NCI-H1436 (cell line): ENCODE data around the gene SH3GL1.
"Not testable (repeated sequence)": the region's sequence is repeated elsewhere in the genome, so short reads cannot be mapped to it uniquely, and the experiment has no call there.

ENCODE experiments used
- DNase-seq: peaks from one replicate; lab custom pipeline; 2025; lab: John Stamatoyannopoulos, UW

The SH3GL1 gene

DNA sequence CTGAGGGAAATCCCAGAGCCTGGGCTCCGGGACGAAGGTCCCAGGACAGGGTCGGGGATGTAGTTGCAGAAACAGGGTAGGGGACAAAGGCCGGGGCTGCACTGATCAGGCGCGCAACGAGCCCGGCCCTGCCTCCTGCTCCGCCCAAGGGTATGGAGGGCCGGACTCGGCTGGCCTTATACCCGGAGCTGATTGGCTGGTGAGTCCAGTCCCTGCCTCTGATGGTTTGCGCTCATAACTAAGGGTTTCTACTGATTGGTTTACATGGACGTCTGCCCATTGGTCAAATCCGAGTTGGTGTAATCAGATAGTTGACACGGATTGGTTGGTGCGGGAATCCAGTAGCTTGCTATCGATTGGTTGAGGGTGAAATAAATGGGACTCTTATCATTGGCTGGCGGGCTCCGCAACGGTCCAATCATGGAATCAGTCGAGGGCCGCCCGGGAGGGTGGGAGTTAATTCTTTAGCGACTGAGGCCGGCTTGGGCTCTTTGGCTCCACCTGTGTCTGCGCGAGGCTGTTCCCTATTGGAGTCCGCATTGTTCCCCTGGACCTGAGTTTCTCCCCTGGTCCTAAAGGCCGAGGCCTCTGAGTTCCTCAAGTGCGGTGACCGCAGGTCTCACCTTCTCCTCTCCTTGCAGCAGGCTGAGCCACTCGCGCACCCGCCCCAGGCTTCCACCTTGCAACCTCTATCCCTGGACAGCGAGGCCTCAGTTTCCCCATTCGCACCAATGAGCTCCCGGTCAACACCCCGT, 57.6 kb downstream of the SH3GL1 start:
- DNase-seq = peak; percentile 99

DNA sequence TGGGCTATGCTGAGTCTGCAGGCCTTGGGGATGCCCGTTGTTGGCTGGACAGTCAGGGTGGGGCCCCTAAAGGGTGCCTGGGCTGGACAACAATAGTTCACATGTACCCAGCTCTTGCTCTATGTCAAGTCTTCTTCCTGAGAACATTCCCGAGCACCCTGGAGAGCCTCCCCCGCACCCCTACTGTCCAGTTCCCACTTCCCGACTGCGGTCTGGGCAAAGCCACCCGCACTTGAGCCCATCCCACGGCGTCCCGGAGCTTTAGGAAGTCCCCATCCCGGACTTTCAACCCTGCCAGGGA, 58.1 kb downstream of the SH3GL1 start:
- DNase-seq = no peak

DNA sequence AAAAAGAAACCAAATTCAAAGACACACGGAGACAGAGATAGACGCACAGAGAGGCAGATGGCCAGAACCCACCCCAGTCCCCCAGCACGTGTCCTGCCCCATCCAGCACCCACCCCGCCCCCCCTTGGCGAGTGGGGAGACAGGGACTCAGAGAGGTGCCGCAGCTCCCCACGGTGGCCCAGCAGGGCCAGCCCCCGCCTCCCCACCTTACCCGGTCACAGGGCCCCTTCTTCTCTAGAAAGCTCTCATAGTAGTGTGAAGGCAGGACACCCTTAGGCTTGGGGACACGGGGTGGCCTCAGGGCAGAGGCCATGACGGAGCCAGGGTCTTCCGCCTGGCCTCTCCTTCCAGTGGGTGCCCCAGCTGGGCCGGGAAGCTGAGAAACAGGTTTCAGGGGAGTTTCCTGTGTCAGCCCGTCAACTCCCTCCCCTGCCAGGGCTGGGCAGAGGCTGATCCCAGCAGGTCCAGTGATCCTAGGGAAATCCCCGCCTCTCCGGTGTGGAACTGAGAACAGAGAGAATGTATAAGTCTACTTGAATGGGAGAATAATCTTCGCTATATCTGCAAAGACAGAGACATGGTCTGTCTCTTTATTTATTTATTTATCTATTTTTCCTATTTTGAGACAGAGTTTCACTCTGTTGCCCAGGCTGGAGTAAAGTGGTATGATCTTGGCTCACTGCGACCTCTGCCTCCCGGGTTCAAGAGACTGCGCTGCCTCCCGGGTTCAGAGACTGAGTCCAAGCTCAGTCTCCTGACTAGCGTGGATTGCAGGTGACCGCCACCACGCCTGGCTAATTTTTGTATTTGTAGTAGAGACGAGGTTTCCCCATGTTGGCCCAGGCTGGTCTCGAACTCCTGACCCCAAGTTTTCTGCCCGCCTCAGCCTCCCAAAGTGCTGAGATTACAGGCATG, 61.6 kb downstream of the SH3GL1 start, which contains the start of gene STAP2:
STAP2 (minus strand) TSS at position 387 of the 915 bp plus-strand sequence; CDS start at position 313, 74 bp downstream.
- DNase-seq = no peak

DNA sequence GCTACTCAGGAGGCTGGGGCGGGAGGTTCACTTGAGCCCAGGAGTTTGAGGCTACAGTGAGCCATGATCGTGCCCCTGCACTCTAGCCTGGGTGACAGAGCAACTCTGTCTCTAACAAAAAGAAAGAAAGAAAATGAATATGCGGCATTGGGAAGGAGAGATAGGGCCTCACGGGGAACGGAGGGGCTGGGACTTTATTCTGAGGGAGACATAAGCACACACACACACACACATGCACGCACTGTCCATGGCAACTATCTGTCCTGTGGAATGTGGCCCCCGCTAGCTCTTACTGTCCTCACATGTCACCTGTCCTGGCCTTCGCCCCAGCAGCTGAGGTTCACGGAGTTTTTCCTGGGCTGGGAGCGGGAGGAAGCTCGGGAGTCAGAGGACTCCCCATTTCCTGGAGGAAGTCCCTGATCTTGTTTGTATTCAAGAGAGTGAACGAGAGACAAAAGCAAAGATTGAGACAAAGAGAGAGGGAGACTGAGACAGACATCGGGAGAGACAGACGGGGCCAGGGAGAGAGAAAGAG, 62.4 kb downstream of the SH3GL1 start:
- no peak for DNase-seq

DNA sequence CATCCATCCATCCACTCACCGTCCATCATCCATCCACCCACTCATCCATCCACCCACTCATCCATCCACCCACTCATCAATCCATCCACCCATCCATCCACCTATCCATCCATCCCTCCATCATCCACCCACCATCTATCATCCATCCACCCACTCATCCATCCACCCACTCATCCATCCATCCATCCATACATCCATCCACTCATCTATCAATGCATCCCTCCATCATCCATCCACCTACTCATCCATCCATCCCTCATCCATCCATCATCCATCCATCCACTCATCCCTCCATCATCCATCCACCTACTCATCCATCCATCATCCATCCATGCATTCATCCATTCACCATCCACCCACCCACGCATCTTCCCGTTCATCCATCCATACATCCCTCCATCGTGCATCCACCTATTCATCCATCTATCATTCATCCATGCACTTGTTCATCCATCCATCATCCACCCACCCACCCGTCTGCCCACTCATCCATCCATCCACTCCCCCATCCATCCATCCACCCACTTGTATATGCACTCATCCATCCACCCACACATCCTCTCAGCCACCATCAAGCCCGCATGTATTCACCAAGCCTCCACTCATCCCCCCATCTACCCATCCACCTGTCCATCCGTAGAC, 65.3 kb downstream of the SH3GL1 start:
- DNase-seq = no peak

DNA sequence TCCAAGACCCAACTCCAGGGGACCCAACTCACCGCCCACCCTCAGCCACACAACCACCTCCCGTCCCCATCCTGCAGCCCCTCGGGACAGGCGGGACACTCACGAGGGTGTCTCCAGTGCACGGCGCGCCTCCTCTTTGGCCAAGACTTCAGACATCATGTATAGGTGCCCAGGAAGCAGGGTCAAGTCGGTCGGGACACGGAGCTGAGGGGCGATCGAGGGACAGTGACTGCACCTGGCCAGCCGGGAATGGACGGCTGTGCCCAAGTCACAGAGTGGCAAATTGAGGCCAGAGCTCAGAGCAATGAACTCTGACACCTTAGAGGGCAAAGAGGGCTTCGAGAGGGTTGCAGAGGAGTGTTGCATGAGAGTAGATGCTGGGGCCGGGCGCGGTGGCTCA, 70.5 kb downstream of the SH3GL1 start:
- no peak for DNase-seq

DNA sequence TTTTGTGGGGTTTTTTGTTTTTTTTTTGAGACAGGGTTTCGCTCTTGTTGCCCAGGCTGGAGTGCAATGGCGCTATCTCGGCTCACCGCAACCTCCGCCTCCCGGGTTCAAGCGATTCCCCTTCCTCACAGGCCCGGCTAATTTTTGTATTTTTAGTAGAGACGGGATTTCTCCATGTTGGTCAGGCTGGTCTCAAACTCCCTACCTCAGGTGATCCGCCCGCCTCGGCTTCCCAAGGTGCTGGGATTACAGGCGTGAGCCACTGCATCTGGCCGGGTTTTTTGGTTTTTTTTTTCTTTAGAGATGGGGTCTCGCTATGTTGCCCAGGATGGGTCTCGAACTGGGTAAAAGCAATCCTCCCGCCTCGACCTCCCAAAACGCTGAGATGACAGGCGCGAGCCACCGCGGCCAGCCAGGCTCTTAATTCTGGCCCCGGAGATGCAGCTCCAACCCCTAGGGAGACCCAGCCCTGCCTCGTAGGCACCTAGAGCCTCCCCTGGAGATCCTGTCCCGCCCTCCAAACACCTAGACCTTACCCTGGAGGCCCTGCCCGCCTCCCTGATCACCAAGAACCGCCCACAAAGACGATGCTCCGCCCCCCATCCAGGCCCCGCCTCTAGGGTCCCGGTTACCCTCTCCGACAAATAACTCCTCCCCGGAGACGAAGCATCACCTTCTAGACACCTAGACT, 71.2 kb downstream of the SH3GL1 start:
- DNase-seq = not testable (repeated sequence)

DNA sequence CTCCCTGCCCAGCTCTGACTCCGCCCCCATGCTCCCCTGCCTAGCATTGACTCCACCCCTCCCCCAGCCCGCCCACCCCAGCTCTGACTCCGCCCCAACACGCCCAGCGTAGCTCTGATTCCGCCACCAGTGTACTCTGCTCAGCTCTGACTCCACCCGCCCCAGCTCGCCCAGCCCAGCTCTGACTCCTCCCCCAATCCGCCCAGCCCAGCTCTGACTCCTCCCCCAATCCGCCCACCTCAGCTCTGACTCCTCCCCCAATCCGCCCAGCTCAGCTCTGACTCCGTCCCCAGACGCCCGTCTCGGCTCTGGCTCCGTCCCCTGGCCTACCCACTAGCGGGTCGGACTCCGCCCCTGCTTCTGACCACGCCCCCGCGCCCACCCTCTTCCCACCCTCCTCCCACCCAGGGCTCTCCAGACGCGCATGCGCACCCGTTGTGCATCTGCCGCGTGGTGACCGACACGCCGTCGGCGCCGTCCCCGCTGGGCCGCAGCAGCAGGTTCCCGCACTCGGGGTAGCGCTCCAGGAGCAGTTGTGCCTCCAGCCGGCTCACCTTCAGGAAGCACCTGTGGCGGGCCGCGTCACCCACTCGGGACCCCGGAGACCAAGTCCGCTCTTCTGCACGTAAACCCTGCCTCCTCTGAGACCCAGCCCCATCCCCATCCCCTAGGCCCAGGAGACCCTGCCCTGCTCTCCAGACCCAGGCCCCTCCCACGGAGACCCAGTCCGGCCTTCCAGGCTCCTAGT, 71.9 kb downstream of the SH3GL1 start:
- DNase-seq = peak; percentile 91

DNA sequence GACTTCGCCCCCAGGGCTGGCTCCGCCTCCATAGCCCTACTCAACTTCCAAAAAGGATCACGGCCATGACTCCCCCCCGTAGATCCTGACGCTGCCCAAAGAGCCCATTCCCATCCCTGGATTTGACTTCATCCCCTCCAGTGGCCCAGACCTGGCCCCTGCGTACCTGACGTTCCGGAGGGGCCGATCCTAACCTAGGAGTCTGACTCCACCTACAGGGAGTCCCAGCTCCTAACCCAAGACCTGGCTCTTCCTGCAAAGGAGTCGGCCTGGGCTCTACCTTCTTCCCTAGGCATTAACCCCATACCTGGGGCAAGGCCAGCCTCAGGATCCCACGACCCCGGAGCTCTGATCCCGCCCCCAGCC, 72.5 kb downstream of the SH3GL1 start:
- no peak for DNase-seq

DNA sequence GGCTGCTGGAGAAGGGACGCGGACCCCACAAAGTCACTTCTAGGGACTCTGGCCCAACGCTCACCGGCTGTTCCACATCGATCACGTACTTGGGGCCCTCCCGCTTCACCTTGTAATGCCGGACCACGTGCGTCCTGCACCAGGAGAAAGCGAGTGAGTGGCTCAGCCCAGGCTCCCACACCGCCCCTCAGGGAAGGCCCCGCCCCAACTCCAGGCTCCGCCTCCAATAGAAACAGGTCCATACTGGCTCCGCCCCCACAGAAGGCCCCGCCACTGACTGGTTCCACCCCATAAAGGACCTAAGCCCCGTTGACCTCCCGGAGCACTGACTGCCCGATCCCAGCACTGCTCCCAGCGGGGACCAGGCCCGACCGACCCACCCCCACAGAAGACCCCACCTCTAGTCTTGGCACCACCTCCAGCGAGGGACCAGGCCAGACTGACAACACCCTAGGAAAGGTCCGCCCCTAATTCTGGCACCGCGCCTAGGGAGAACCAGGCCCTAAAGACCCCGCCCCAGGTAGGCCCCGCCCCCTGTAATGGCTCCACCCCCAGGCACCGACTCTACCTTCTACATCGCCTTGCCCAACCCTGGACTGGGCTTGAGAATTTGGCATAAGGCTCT, 73.0 kb downstream of the SH3GL1 start:
- peak; percentile 57 for DNase-seq

DNA sequence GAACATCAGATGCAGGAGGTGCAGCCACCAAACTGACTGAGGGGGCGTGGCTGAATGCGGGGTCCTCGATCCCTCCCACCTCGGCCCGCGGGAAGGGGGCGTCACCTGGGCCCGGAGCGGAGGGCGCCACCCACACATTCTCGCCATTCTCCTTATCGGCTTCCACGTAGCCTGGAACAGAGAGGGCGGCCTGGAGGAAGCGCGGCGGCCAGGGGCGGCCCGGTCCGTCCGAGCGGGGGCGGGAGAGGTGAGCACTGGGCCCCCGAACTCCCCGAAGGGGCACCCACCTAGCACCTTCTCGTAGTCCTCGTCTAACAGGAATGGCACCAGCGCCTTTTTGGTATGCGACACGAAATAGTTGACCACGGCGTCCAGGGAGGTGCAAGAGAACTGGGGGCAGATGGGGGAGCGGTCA, 73.5 kb downstream of the SH3GL1 start:
- no peak for DNase-seq

DNA sequence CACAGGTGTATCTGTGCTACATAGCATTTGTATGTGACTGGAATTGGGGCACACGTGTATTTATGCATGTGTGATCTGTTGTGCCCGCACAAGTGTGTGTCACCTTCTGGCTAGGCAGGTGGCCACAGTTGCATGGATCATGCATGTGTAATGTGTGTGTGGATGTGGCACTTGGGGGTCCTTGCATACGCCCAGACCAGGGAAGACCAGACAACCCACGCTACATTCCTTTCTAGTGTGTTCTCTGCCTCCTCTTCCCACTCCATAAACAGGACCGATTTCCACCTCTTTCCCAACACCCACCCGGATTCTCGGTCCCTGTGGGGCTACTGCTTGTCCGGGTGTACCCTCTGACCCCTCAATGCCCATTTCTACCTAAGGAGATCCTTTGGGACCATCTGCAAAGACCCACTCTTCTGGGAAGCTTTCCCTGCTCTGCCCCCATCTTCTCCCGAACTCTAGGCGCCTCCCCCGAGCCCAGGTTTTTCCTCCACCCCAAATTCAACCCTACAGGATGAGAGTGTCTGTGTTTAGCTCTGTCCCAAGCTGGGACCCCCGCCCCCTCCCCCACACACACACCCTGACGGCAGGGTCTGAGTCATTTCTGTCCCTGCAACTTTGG, 74.0 kb downstream of the SH3GL1 start:
- DNase-seq = no peak

DNA sequence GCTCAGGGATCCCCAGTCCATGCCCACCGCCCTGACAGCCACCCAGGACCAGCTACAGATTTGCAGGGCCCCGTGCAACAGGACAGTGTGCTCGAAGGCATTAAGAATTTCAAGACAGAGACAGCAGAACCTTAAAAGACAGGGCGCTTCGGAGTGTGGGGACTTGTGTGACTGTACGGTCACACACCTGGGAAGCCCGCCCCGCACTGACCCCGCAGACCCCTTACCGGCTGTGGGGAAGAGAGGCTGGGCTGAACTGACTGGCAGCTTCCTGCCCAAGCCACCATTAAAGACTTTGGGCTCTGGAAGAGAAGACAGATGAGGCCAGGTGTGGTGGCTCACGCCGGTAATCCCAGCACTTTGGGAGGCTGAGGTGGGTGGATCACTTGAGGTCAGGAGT, 76.1 kb downstream of the SH3GL1 start:
- DNase-seq = no peak

DNA sequence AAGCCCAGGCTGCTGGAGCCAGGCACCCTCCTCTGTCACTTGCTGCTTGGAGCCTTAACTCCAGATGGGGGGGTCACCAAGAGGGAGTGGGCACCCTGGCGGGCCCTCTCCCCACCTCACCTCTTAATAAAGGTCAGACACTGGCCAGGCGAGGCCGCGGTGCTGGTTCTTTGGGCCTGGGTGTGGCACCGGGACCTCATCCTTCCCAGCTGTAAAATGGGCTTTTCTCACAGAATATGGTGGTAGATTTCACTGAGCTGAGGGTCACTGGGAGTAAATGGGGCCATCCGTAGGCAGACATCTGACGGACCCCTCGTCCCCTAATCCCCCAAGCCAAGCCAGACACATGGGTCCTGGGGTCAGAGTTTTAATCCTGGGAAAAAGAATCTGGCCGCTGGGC, 76.7 kb downstream of the SH3GL1 start:
- DNase-seq = no peak

DNA sequence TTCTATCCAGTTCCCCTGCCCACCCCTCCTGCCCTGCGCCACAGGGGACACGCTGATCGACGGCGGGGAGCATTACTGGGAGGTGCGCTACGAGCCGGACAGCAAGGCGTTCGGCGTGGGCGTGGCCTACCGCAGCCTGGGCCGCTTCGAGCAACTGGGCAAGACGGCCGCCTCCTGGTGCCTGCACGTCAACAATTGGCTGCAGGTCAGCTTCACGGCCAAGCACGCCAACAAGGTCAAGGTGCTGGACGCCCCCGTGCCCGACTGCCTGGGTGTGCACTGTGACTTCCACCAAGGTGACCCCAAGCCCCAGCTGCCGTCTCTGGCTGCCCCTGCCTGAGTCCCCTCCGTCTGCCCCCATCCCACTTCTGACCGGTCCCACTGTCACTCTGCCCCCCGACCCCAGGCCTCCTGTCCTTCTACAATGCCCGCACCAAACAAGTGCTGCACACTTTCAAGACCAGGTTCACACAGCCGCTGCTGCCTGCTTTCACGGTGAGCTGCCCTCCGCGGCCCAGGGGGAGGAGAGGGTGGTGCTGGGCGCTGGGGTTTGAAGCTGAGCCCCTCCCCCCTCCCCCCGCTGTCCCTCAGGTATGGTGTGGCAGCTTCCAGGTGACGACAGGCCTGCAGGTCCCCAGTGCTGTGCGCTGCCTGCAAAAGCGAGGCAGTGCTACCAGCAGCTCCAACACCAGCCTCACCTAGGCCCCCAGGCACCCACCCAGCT, 77.2 kb downstream of the SH3GL1 start:
- no peak for DNase-seq

DNA sequence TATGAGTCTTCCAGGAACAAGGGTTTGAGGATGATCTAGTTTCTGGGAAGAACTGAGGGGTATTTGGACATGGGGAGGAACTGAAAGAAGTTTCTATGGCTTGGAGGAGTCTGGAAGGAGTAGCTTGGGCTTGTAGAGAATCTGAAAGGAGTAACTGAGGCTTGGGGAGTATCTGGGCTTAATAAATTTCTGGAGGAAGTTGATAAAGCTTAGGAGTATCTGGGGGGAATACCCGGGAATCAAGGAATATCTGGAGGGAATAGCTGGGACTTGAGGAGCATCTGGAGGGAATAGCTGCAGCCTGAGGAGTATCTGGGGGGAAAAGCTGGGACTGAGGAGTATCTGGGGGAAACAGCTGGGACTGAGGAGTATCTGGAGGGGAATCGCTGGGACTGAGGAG, 79.9 kb downstream of the SH3GL1 start:
- DNase-seq = no peak

DNA sequence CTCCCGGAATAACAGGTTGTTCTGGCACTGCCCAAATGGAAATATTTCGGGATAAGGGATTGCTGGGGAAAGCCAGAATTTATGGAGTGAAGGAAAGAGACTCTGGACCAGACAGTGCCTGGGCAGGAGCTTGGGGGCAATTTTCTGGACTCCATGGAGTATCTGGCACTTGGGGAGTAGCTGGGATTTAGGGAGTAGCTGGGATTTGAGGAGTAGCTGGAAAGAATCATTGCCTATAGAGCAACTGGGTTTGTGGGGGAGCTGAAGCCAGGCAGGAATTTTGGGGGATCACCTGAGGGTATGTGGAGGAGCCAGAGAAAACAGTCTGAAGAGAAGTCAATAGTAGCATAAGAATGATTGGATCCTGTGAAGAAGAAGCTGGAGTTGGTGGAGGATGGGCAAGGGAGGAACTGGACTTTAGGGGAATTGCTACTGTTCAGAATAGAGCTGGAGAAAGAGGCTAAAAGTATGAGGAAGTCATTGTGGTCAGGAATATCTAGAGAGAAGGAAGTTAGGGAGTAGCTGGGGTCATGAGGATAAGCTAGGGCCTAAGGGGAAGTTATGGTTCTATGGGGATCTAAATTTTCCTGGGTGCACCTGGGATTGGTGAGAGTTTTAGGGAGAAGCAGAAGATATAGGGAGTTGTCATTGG, 81.2 kb downstream of the SH3GL1 start:
- no peak for DNase-seq

DNA sequence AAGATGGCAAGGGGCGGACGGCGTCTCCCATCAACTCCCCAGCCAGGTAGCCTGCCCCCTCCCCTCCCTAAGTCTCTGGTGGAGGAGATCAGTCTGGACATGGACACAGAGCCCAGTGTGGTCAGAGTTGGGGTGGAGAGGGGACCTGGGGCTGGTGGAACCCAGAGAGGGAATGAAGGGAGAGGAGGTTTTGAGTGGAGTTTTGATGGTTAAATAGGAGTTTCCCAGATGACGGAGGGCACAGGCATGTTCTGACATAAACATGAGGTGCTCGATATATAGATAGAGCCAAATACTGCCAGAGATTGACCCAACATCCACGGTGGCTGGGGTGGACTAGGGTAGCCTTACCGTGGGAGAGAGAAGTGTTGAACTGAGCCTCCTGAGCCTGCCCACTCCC, 81.9 kb downstream of the SH3GL1 start:
- DNase-seq = no peak

DNA sequence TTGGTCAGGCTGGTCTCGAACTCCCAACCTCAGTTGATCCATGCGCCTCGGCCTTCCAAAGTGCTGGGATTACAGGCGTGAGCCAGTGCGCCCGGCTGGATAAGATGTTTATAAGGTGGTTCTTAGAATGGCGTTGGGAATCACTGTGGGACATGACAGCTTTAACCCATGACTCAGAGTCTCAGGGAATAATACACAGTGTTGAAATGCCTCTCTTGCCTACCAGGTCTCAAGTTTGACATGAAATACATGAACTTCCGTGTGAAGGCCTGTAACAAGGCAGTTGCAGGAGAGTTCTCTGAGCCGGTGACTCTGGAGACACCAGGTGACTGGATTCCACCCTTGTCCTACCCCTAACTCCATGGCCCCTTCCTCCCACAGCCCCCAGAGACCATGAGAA, 83.4 kb downstream of the SH3GL1 start:
- no peak for DNase-seq
